ENCODE measurements around the gene NFYA.

DNA sequence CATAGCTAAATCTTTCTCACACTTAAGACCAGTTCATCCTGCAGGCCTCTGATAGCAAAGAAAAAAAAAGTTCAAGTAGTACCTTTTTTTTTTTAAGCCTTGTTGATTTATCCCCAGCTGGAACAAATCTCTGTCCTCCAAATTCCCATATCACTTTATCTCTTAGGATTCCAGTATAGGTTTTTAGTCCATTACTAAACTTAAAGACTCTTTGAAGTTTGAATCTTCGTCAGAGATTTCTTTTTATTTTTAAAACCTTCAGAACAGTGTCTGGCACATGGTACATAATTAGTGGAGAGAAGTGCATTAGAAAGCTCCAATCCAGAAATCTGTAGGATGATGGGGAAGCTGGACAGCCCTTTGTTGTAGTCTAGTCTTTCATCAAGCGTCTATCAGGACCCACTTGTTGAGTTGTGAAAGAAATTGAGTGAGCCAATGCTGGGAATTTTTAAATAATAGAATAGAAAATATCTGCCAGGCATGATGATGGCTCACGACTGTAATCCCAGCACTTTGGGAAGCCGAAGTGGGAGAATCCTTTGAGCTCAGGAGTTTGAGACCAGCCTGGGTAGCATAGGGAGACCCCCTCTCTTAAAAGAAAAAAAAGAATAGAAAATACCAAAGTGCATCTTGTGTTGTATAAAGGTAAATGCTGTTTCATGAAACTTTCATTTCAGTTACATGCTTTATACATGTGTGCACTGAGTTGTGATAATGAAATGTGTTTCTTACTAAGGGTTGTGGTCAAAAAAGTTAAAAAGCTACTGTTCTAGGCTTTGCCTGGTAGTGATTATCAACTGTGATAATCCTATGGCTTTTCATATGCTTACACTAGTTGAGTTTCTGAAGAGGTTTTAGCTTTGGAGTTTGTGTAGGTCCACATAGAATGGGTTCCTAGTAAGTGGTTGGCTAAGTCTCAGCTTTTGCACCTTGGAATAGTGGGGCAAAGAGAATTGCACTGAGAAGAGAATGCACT, 3.2 kb downstream of the NFYA start:
- TF ChIP-seq, protein P1, sequence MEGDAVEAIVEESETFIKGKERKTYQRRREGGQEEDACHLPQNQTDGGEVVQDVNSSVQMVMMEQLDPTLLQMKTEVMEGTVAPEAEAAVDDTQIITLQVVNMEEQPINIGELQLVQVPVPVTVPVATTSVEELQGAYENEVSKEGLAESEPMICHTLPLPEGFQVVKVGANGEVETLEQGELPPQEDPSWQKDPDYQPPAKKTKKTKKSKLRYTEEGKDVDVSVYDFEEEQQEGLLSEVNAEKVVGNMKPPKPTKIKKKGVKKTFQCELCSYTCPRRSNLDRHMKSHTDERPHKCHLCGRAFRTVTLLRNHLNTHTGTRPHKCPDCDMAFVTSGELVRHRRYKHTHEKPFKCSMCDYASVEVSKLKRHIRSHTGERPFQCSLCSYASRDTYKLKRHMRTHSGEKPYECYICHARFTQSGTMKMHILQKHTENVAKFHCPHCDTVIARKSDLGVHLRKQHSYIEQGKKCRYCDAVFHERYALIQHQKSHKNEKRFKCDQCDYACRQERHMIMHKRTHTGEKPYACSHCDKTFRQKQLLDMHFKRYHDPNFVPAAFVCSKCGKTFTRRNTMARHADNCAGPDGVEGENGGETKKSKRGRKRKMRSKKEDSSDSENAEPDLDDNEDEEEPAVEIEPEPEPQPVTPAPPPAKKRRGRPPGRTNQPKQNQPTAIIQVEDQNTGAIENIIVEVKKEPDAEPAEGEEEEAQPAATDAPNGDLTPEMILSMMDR (IDR thresholded peaks at IDR 0.05), result no peak
- no peak for TF ChIP-seq POLR2A (IDR thresholded peaks at IDR 0.05)

All from tibial nerve (tissue), 3 donors.